ENCODE data around the gene TFAP2C.

DNA sequence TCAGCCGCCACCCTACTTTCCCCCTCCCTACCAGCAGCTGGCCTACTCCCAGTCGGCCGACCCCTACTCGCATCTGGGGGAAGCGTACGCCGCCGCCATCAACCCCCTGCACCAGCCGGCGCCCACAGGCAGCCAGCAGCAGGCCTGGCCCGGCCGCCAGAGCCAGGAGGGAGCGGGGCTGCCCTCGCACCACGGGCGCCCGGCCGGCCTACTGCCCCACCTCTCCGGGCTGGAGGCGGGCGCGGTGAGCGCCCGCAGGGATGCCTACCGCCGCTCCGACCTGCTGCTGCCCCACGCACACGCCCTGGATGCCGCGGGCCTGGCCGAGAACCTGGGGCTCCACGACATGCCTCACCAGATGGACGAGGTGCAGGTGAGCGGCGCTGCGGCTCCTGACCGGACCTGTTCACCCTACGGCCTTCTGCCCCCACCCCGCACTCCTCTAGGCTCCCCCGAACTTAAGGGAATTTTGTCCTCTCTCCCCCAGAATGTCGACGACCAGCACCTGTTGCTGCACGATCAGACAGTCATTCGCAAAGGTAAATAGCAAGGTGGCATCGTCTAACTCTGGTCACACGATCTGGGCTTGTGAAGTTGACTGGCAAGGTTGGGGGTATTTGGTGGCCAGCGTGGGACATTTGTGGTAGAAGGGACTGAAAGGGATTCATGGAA lies 2.3 kb downstream of the TFAP2C start:
- TF ChIP-seq SUZ12 (IDR thresholded peaks at IDR 0.05; ENCODE audit: extremely low read depth, insufficient read depth, insufficient read length) (no peak), YY1 (IDR thresholded peaks at IDR 0.05; ENCODE audit: insufficient read depth, insufficient read length) (no peak), ZNF274 (IDR thresholded peaks at IDR 0.05; ENCODE audit: low read depth, low read length) (no peak)
